Bladder microvascular endothelial cell (primary cell): Measurements from ENCODE around the gene G3BP1. TPM values are rescaled to one million over a fixed set of nuclear protein-coding genes. Genes with fewer than 3 reads are reported as not detected.

Experiments used
- total RNA-seq: library from RNA; depleted of rRNA; stranded (reverse); fragments of >200 nt; gene quantifications from 2 replicates; pipeline ENCODE4 v1.2.3, GENCODE V29; 2014

The G3BP1 gene
- 140 and 240 TPM in 2 replicates for total RNA-seq

DNA sequence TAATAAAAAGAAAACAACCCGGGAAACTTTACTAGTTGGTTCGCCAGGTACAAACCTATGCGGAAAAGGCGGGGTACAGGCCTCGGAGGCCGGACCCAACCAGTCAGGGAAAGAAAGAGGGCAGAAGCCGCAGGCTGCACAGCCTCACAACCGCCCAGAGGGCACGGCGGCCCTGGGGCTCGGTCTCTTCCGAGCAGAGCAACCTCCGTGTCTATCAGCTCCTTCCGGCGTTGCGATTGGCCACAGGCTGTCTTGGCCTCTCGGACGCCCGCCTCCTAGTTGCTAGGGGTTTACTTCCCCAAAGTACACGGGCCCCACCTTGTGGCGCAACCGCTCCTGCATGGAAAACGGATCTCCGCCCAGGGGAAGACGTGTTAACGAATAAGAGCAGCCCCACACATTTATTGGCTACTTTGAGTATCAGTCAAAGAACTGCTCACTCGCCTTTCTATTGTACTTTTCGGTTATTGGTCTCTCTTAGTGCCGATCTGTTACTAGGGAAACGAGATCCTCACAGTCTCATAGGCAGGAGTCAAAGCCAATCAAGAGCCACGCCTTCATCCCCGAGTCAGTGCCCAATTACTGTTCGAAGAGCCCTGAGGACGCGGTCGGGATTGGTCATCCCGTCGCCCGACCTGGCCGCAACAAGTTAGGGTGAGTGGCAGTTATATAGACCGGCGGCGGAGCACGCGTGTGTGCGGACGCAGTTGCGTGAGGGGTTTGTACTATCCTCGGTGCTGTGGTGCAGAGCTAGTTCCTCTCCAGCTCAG is at the start of gene G3BP1:
Gene G3BP1 (plus strand): TSS at position 696 of the 770 bp plus-strand sequence. CDS start 14,667 bp downstream, outside the sequence.

DNA sequence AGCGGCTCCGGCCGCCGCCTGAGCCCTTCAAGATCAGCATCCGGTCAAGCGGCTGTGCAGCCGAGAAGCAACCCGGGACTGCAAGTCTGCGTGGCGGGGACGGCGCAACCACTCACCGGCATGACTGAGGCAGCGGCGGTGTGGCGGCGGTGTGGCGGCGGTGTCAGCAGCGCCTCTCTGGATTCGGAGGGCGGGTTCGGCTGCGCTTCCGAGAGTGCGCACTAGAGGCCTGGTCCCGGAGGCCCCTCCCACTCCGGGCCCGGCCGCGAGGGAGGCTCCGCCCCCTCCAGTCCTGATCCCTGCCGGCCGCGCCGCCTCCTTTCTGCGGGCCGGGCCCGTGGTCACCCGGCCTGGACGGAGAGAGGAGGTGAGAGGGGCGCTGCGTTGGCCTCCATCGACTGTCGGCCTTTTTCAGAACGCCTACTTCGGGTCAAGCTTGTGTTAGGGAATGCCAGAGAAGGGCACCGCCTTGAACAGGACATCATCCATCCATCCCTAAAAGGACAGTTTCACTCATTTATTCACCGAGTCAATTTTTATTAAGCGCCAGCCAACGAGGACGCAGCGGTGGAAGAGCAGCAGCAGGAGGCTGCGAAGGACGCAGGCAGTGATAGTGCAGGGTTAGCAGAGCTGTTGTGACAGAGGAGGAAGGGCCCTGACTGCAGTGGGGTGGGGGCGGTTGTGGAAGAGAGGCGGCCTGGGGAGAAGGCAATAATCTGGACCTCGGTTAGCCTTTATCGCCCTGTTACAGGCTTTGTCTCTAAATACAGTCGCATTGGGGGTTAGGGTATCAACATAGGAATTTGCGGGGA is 13.1 kb upstream of the G3BP1 start, which contains the start of gene ATOX1:
Gene ATOX1 (minus strand): TSS at position 202 of the 812 bp plus-strand sequence. CDS start 80 bp downstream, at position 122.

Other genes starting within 250 kb of the G3BP1 start
- gene FAT2, start 180.6 kb upstream of the G3BP1 start, total RNA-seq, result under 0.01 TPM in 1 of 2 replicates, not detected in the other
- 760 and 2,193 TPM in 2 replicates for gene SPARC, start 85.0 kb upstream of the G3BP1 start, total RNA-seq
- 66.3 and 73.3 TPM in 2 replicates for gene ATOX1, start 13.3 kb upstream of the G3BP1 start, total RNA-seq
- gene GLRA1, start 152.9 kb downstream of the G3BP1 start, total RNA-seq, result not detected in 2 replicates